ENCODE results near the gene CCR2. TPM values are rescaled to one million over a fixed set of nuclear protein-coding genes. Genes with fewer than 3 reads are reported as not detected.

Gene CCR2
- total and polyA plus RNA-seq, 2 experiments from 2014 or later, result not detected

DNA sequence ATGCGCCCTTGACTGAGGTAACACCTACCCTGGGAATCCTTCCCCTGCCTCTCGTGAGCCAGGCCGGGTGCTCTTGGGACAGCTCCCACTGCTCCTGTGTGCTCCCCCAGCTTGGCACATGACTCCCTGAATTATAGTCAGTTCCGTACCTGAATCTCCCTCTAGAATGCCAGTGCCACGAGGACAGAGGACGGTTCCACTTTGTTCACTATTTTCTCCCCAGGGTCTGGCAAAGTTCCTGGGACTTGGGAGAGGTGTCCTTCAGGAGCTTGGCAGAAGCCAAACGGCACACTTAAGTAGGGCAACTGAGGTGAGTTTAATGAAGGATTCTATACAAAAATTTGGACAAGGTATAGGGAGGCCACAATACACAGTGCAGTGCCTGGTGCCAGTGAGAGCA, 43.2 kb downstream of the CCR2 start:
- no peak overlapping the region for H2AFZ ChIP-seq
- H3F3A ChIP-seq (ENCODE audit: insufficient read depth), result peaks cover 17% of the 10 kb centered on the region; the same call in 1 of the 2 replicates
- no peak overlapping the region for H3K4me2 ChIP-seq (ENCODE audit: unreplicated experiment)
- no peak for TF ChIP-seq EZH2 (IDR thresholded peaks at IDR 0.05; ENCODE audit: insufficient read depth, poor library complexity, severe bottlenecking)
- no peak overlapping the region for H3K4me3 ChIP-seq
- H3K36me3 ChIP-seq (ENCODE audit: low read depth), result no peaks in the 10 kb centered on the region
- no peak overlapping the region for H3K9ac ChIP-seq
- H3K4me1 ChIP-seq (ENCODE audit: insufficient read depth), result peaks cover 14% of the 10 kb centered on the region
- H3K27me3 ChIP-seq (replicated peaks; ENCODE audit: insufficient read depth), result peaks cover 30% of the 10 kb centered on the region
- in situ Hi-C loops (cut with MboI), result no loop called here
- 83 to 86% methylated on average over 7 of the region's 7 CpGs for WGBS, 2 experiments (ENCODE audit: low coverage in 1 of 2, low lambda C conversion rate in 2 of 2, missing lambda C conversion rate in 2 of 2)
- no peaks in the 10 kb centered on the region for H3K9me2 ChIP-seq (ENCODE audit: insufficient read depth)
- DNase-seq, result no peak
- no peaks in the 10 kb centered on the region for H3K79me2 ChIP-seq (ENCODE audit: insufficient read depth)
- H3K27ac ChIP-seq, result no peak overlapping the region
- no peaks in the 10 kb centered on the region for H4K20me1 ChIP-seq (ENCODE audit: insufficient read depth)
- no peaks in the 10 kb centered on the region for H3K9me3 ChIP-seq (ENCODE audit: low read depth)

DNA sequence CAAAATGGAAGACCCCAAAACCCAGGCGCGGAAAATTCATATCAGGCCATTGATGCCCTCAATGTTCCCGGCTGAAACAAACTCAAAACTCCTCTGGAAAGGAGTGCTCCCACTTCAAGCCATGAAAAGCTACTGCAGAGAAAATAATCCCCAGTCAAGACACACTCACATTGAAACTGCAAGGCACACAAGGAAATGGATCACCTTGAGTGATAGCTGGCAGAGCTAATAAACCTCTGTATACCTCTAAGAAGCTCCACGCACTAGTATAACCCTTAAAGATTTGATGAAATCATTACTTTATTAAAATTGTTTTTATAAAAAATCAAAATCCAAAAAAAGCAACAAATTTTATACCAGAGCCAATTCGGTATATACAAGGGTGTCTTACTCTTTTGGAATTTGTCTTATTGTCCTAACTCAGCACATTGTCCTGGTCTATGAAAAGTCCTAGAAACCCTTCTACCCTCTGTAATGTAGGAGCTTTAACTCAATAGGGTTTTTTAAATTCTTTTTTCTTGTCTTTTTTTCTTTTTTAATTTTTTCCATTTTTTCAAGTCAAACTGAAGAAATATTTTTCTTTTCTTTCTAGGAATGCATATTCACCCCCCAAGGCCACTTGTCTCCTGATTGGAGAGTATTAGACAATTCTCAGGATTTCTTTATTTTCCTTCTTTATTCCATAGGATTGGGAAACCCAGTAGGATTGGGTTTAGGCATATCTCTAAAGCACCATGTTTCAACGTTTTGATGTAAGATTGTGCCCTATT, 44.5 kb downstream of the CCR2 start:
- Histone ChIP-seq H3F3A (ENCODE audit: insufficient read depth) (peaks cover 17% of the 10 kb centered on the region; the same call in 1 of the 2 replicates), H2AFZ (no peak overlapping the region), H4K20me1 (ENCODE audit: insufficient read depth) (no peaks in the 10 kb centered on the region), H3K79me2 (ENCODE audit: insufficient read depth) (no peaks in the 10 kb centered on the region), H3K4me1 (ENCODE audit: insufficient read depth) (peaks cover 14% of the 10 kb centered on the region), H3K9me2 (ENCODE audit: insufficient read depth) (no peaks in the 10 kb centered on the region), H3K4me3 (no peak overlapping the region), H3K4me2 (ENCODE audit: unreplicated experiment) (no peak overlapping the region), H3K9me3 (ENCODE audit: low read depth) (no peaks in the 10 kb centered on the region), H3K9ac (no peak overlapping the region), H3K27me3 (replicated peaks; ENCODE audit: insufficient read depth) (peaks cover 36% of the 10 kb centered on the region), H3K27ac (no peak overlapping the region), H3K36me3 (ENCODE audit: low read depth) (no peaks in the 10 kb centered on the region)
- TF ChIP-seq EZH2 (IDR thresholded peaks at IDR 0.05; ENCODE audit: insufficient read depth, poor library complexity, severe bottlenecking), result no peak
- 85% methylated on average over 6 of the region's 6 CpGs for WGBS, 2 experiments (ENCODE audit: low coverage in 1 of 2, low lambda C conversion rate in 2 of 2, missing lambda C conversion rate in 2 of 2)
- DNase-seq, result no peak
- in situ Hi-C loops (cut with MboI), result no loop called here

DNA sequence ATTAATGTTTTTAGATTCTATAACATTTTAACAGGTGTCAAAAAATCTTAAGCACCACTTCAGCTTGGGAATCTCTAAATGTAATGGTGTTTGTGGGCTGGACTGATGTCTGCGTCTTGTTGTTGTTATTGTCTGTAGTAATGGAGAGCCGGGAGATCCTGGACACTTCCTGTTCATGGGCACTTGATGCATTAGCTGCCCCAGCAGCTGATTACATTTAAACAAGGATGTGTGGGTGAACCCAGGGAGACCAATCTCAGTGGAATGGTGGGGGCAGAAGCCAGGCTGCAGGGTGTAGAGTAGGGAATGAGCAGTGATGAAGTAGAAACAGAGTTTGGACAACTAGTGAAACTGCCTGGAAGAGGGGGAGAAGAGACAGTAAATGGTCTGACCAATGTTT, 45.2 kb downstream of the CCR2 start:
- H3K9me3 ChIP-seq (ENCODE audit: low read depth), result no peaks in the 10 kb centered on the region
- 53 to 58% methylated on average over 2 of the region's 2 CpGs for WGBS, 2 experiments (ENCODE audit: low coverage in 1 of 2, low lambda C conversion rate in 2 of 2, missing lambda C conversion rate in 2 of 2)
- H3K9me2 ChIP-seq (ENCODE audit: insufficient read depth), result no peaks in the 10 kb centered on the region
- no peak for DNase-seq
- TF ChIP-seq EZH2 (IDR thresholded peaks at IDR 0.05; ENCODE audit: insufficient read depth, poor library complexity, severe bottlenecking), result no peak
- TF ChIP-seq EZH2phosphoT487 (IDR thresholded peaks at IDR 0.05; ENCODE audit: insufficient read depth, low read depth), result no peak
- in situ Hi-C loops (cut with MboI), result no loop called here
- no peaks in the 10 kb centered on the region for H4K20me1 ChIP-seq (ENCODE audit: insufficient read depth)
- no peak overlapping the region for H2AFZ ChIP-seq
- H3K27me3 ChIP-seq (replicated peaks; ENCODE audit: insufficient read depth), result peaks cover 34% of the 10 kb centered on the region
- no peak overlapping the region for H3K9ac ChIP-seq
- H3F3A ChIP-seq (ENCODE audit: insufficient read depth), result peaks cover 17% of the 10 kb centered on the region; the same call in 1 of the 2 replicates
- no peaks in the 10 kb centered on the region for H3K79me2 ChIP-seq (ENCODE audit: insufficient read depth)
- H3K27ac ChIP-seq, result no peak overlapping the region
- H3K4me1 ChIP-seq (ENCODE audit: insufficient read depth), result peaks cover 14% of the 10 kb centered on the region
- no peak overlapping the region for H3K4me3 ChIP-seq
- no peak overlapping the region for H3K4me2 ChIP-seq (ENCODE audit: unreplicated experiment)
- H3K36me3 ChIP-seq (ENCODE audit: low read depth), result no peaks in the 10 kb centered on the region

DNA sequence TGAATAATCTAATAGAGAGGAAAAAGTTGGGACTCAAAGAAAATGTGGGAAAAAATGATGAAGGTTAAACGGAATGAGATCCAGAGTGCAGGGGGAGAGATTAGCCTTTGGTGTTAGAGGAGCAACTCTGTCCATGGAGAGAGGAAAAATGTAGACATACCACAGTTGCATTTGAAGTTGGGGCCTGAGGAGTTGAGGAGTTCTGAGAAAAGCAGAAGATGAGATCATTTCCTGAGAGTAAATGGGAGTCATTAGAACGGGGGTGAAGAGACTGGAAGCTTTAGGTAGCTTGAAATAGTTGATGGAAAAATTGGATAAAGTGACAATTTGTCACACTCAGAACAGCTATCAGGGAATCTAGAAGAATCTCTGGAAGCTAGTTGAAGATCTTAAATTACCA, 45.6 kb downstream of the CCR2 start:
- H3K9me3 ChIP-seq (ENCODE audit: low read depth), result no peaks in the 10 kb centered on the region
- H3K27ac ChIP-seq, result no peak overlapping the region
- no peaks in the 10 kb centered on the region for H3K79me2 ChIP-seq (ENCODE audit: insufficient read depth)
- peak overlapping the region; percentile 20 for H3K4me2 ChIP-seq (ENCODE audit: unreplicated experiment)
- no peaks in the 10 kb centered on the region for H3K36me3 ChIP-seq (ENCODE audit: low read depth)
- in situ Hi-C loops (cut with MboI), result no loop called here
- H3K9ac ChIP-seq, result no peak overlapping the region
- TF ChIP-seq EZH2 (IDR thresholded peaks at IDR 0.05; ENCODE audit: insufficient read depth, poor library complexity, severe bottlenecking), result no peak
- no peak for TF ChIP-seq EZH2phosphoT487 (IDR thresholded peaks at IDR 0.05; ENCODE audit: insufficient read depth, low read depth)
- H3K4me3 ChIP-seq, result no peak overlapping the region
- no peaks in the 10 kb centered on the region for H4K20me1 ChIP-seq (ENCODE audit: insufficient read depth)
- WGBS, 2 experiments (ENCODE audit: low coverage in 1 of 2, low lambda C conversion rate in 2 of 2, missing lambda C conversion rate in 2 of 2), result 43 to 44% methylated on average over 2 of the region's 2 CpGs
- peaks cover 38% of the 10 kb centered on the region for H3K27me3 ChIP-seq (replicated peaks; ENCODE audit: insufficient read depth)
- H3F3A ChIP-seq (ENCODE audit: insufficient read depth), result peaks cover 17% of the 10 kb centered on the region; the same call in 1 of the 2 replicates
- DNase-seq, result peak; percentile 49
- H3K9me2 ChIP-seq (ENCODE audit: insufficient read depth), result no peaks in the 10 kb centered on the region
- no peak overlapping the region for H2AFZ ChIP-seq
- H3K4me1 ChIP-seq (ENCODE audit: insufficient read depth), result peaks cover 14% of the 10 kb centered on the region
